Posterior vena cava (tissue), 2 donors: ENCODE data around the gene MTA3. TPM values are rescaled to one million over a fixed set of nuclear protein-coding genes. Genes with fewer than 3 reads are reported as not detected.

Experiments used
- DNase-seq: peaks from one replicate; pipeline ENCODE4 v3.0.0-alpha.2; 2020; ENCODE audit warnings: low spot score
- intact Hi-C, 2 donors: fragments of 100-400 bp; cut with DNase I; formaldehyde crosslinking; loops; one replicate each; pipeline versions ENCODE4 v1.14.1 to v1.14.2; 2022 to 2023
- total RNA-seq, 2 donors: library from RNA; stranded (reverse); fragmentation: NEBNext Ultra II Directional; extraction: Animal tissue kit (Norgen Biotek cat#: 25700); gene quantifications; one replicate each; pipeline ENCODE4 v1.2.1, GENCODE V29; 2021
- donor health status: DM: yes; HTN: yes; CAD: no.
- donor health status: DM: yes; HTN: yes; CAD: no.

Gene MTA3
- total RNA-seq, 2 donors from 2014 or later: 29.7 to 30.3 TPM

DNA sequence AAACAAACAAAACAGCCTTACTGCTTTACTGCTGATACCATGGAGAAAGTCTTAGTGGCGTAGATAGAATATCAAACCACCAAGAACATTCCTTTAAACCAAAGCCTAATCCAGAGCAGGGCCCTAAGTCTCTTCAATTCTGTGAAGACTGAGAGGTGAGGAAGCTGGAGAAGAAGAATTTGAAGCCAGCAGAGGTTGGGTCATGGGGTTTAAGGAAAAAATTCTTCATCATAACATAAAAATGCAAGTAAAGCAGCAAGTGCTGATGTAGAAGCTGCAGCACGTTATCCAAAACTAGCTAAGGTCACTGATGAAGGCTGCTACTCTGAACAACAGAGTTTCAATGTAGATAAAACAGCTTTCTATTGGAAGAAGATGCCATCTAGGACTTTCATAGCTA is 77.1 kb downstream of the MTA3 start:
- intact Hi-C loops: no loop called here
- DNase-seq: no peak

- intact Hi-C loops: no loop called here
- no peak for DNase-seq
Measured at GRCh38 chr2:42648796-42649195, 80.4 kb downstream of the MTA3 start.

- DNase-seq: no peak
- intact Hi-C loops: loop anchor here in 1 of 2 donors (10.0 kb wide), 1 partner anchor 1254 kb away; no protein-coding TSS in a partner anchor
Measured at GRCh38 chr2:42651057-42651456, 82.6 kb downstream of the MTA3 start.

- intact Hi-C loops: loop anchor here in 1 of 2 donors (10.0 kb wide), 1 partner anchor 1253 kb away; no protein-coding TSS in a partner anchor
- no peak for DNase-seq
Measured at GRCh38 chr2:42652086-42652485, 83.7 kb downstream of the MTA3 start.

GRCh38 chr2:42653039-42653438 is 84.6 kb downstream of the MTA3 start:
- DNase-seq: no peak
- intact Hi-C loops: loop anchor here in 1 of 2 donors (10.0 kb wide), 1 partner anchor 1252 kb away; no protein-coding TSS in a partner anchor

GRCh38 chr2:42653908-42654445 is 85.5 kb downstream of the MTA3 start:
- no peak for DNase-seq
- intact Hi-C loops: loop anchor here in 1 of 2 donors (10.0 kb wide), 1 partner anchor 1251 kb away; no protein-coding TSS in a partner anchor

DNA sequence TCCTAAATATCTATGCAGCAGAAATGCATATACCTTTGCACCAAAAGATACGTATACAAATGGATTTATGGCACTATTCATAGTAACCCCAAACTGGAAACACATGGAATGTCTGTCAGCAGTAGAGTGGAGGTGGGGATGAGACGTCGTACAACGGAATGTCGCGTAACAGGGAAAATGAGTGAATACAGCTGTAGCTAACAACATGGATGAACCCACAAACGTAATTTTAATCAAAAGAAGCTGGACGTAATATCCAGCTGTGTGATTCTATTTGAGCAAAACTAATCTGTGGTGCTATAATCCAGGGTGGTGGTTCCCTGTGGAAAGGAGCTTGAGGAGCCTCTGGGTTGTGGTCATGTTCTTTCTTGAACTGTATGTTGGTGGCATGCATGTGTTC is 89.9 kb downstream of the MTA3 start:
- intact Hi-C loops: loop anchor here in 1 of 2 donors (10.0 kb wide), 1 partner anchor 1246 kb away; no protein-coding TSS in a partner anchor
- DNase-seq: no peak

GRCh38 chr2:42659609-42660008 is 91.2 kb downstream of the MTA3 start:
- intact Hi-C loops: loop anchor here (5.0 to 10.0 kb wide), 2 partner anchors 162 to 1245 kb away; no protein-coding TSS in a partner anchor
- no peak for DNase-seq

GRCh38 chr2:42663106-42663780 is 94.8 kb downstream of the MTA3 start:
- DNase-seq: no peak
- intact Hi-C loops: loop anchor here in 1 of 2 donors (5.0 kb wide), 1 partner anchor 166 kb away; no protein-coding TSS in a partner anchor

GRCh38 chr2:42663828-42664227 is 95.4 kb downstream of the MTA3 start:
- DNase-seq: no peak
- intact Hi-C loops: loop anchor here in 1 of 2 donors (5.0 kb wide), 1 partner anchor 167 kb away; no protein-coding TSS in a partner anchor

- intact Hi-C loops: no loop called here
- no peak for DNase-seq
Measured at GRCh38 chr2:42673989-42674579, 105.7 kb downstream of the MTA3 start.

- intact Hi-C loops: no loop called here
- DNase-seq: no peak
Measured at GRCh38 chr2:42675815-42676214, 107.4 kb downstream of the MTA3 start.

GRCh38 chr2:42685303-42685702 is 116.9 kb downstream of the MTA3 start:
- DNase-seq: no peak
- intact Hi-C loops: no loop called here

DNA sequence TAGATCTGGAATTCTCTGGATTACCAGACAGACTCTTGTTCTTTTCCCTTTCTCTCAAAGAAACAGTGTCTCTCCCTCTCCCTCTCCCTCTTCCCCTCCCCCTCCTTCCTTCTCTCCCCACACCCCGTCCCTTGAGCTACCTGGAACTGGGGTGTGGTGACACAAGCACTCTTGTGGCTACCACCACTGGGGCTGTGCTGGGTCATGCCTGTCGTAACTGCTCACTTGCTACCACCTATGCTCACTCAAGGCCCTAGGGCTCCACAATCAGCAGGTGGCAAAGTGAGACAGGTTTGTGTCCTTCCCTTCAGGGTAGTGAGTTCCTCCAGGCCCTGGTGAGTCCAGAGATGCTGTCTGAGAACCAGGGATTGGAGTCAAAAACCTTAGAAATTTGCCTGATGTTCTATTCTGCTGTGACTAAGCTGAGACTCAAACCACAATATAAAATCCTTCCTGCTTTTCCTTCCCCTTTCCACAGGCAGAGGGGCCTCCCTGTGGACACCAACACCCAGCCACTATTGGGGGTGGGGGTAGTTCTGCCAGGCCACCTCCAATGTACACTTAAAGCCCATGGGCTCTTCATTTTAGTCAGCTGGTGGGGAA is 124.7 kb downstream of the MTA3 start:
- intact Hi-C loops: no loop called here
- DNase-seq: no peak

- no peak for DNase-seq
- intact Hi-C loops: no loop called here
Measured at GRCh38 chr2:42693688-42694479, 125.5 kb downstream of the MTA3 start.

- DNase-seq: no peak
- intact Hi-C loops: no loop called here
Measured at GRCh38 chr2:42696987-42697386, 128.6 kb downstream of the MTA3 start.

GRCh38 chr2:42698940-42699339 is 130.5 kb downstream of the MTA3 start:
- no peak for DNase-seq
- intact Hi-C loops: no loop called here

DNA sequence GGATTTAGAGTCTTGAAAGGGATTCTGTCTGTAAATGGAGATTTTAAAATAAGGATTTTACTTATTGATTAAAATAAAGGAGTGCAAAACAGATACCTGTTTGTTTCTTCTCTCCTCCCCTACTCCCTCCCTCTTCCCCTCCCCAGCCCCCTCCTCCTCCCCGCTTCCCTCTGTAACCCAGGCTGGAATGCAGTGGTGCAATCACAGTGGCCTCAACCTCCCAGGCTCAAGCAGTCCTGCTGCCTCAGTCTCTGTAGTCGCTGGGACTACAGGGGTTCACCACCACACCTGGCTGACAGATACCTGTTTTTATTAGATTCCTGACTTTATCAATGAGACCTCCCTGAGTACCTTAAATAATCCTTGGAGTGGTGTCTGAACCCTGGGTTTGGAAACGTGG is 138.4 kb downstream of the MTA3 start:
- DNase-seq: no peak
- intact Hi-C loops: no loop called here

GRCh38 chr2:42708179-42708578 is 139.7 kb downstream of the MTA3 start:
- intact Hi-C loops: no loop called here
- no peak for DNase-seq
